HepG2 (cell line): Measurements from ENCODE around the gene TEDC1. TPM values are rescaled to one million over a fixed set of nuclear protein-coding genes. Genes with fewer than 3 reads are reported as not detected.

Source experiments
- ATF1 ChIP-seq: IDR thresholded peaks from 2 replicates; pipeline ENCODE4 v1.6.1; 2016; ENCODE audit warnings: mild to moderate bottlenecking, control low read depth
- CBX5 ChIP-seq: sonication (generic); formaldehyde crosslinking; IDR thresholded peaks from 2 replicates; pipeline ENCODE4 v1.4.0; 2020; ENCODE audit warnings: missing genetic modification reagents, borderline replicate concordance
- CCDC6 ChIP-seq: sonication (generic); formaldehyde crosslinking; IDR thresholded peaks from 2 replicates; pipeline ENCODE4 v1.8.1; 2022; ENCODE audit warnings: mild to moderate bottlenecking, missing genetic modification reagents, moderate library complexity
- DMAP1 ChIP-seq: IDR thresholded peaks from 2 replicates; pipeline ENCODE4 v1.6.1; 2016
- DNMT1 ChIP-seq: sonication (generic); formaldehyde crosslinking; IDR thresholded peaks from 2 replicates; pipeline ENCODE4 v1.5.1; 2020; ENCODE audit warnings: mild to moderate bottlenecking, missing genetic modification reagents
- ETV5 ChIP-seq: IDR thresholded peaks from 2 replicates; pipeline ENCODE4 v1.6.1; 2018; ENCODE audit warnings: missing biosample characterization, missing genetic modification reagents, inconsistent platforms, borderline replicate concordance
- ETV6 ChIP-seq: sonication (generic); formaldehyde crosslinking; conservative IDR thresholded peaks from 2 replicates; pipeline ENCODE4 v1.4.0; 2020; ENCODE audit warnings: missing genetic modification reagents
- HOXA3 ChIP-seq: sonication (generic); formaldehyde crosslinking; IDR thresholded peaks from 2 replicates; pipeline ENCODE4 v1.5.0; 2020; ENCODE audit warnings: missing genetic modification reagents
- IKZF1 ChIP-seq: fragments of 450-650 bp; IDR thresholded peaks from 2 replicates; pipeline ENCODE4 v1.7.1; 2016
- MXD4 ChIP-seq: IDR thresholded peaks from 2 replicates; pipeline ENCODE4 v1.6.1; 2016; ENCODE audit warnings: mild to moderate bottlenecking, missing biosample characterization, missing genetic modification reagents
- POLR2G ChIP-seq: fragments of 200-400 bp; formaldehyde crosslinking; IDR thresholded peaks from 2 replicates; pipeline ENCODE4 v1.6.1; 2018; ENCODE audit warnings: mild to moderate bottlenecking, low read depth, low read length, moderate library complexity
- SAP130 ChIP-seq: IDR thresholded peaks from 2 replicates; pipeline ENCODE4 v1.6.1; 2016; ENCODE audit warnings: low read depth
- TAF15 ChIP-seq: fragments of 200-400 bp; formaldehyde crosslinking; IDR thresholded peaks from one replicate; pipeline ENCODE4 v1.6.1; 2018; ENCODE audit warnings: mild to moderate bottlenecking, low read depth, low read length; ENCODE audit not compliant: poor library complexity, severe bottlenecking
- TGIF2 ChIP-seq: IDR thresholded peaks from 2 replicates; pipeline ENCODE4 v1.6.1; 2016; ENCODE audit warnings: control low read depth, missing compliant biosample characterization
- TP53 ChIP-seq: sonication (generic); formaldehyde crosslinking; conservative IDR thresholded peaks from 2 replicates; pipeline ENCODE4 v1.4.0; 2020; ENCODE audit warnings: missing genetic modification reagents
- ZFP82 ChIP-seq: sonication (generic); formaldehyde crosslinking; IDR thresholded peaks from 2 replicates; pipeline ENCODE4 v1.5.1; 2020; ENCODE audit warnings: mild to moderate bottlenecking, missing genetic modification reagents, borderline replicate concordance
- ZNF333 ChIP-seq: sonication (generic); formaldehyde crosslinking; IDR thresholded peaks from 2 replicates; pipeline ENCODE4 v1.4.0; 2020; ENCODE audit warnings: mild to moderate bottlenecking, missing genetic modification reagents, borderline replicate concordance
- ZNF430 ChIP-seq: sonication (generic); formaldehyde crosslinking; IDR thresholded peaks from 2 replicates; pipeline ENCODE4 v1.9.0; 2021; ENCODE audit warnings: mild to moderate bottlenecking, missing genetic modification reagents
- ZNF615 ChIP-seq: sonication (generic); formaldehyde crosslinking; IDR thresholded peaks from 2 replicates; pipeline ENCODE4 v1.5.0; 2020; ENCODE audit warnings: mild to moderate bottlenecking, missing genetic modification reagents, borderline replicate concordance
- polyA plus RNA-seq, 8 experiments: library from polyadenylated mRNA; depleted of rRNA in 3 of 8; stranded (reverse) in 7 of 8; unstranded in 1 of 8; fragments of >200 nt; fragmentation: Illumina TruSeq in 4 of 8; extraction: Trizol in 4 of 8; gene quantifications; 2 replicates each; pipeline versions ENCODE4 v1.2.1 to v1.2.3, GENCODE V29; 2011 to 2016; ENCODE audit warnings: low read depth in 4 of 8, missing spikeins in 1 of 8, mixed read lengths in 1 of 8; ENCODE audit not compliant: insufficient read depth in 1 of 8
- total RNA-seq, 5 experiments: library from RNA; depleted of rRNA; stranded (reverse); fragments of >200 nt; fragmentation: Illumina TruSeq; extraction: Trizol; gene quantifications; 2 replicates each; pipeline ENCODE4 v1.2.3, GENCODE V29; 2016; ENCODE audit warnings: low read depth in 1 of 5
- TF ChIP-seq, protein P1 (sequence below): IDR thresholded peaks from 2 replicates; pipeline ENCODE4 v1.6.1; 2018; ENCODE audit warnings: missing genetic modification reagents, mild to moderate bottlenecking, missing compliant biosample characterization
- TF ChIP-seq, protein P2 (sequence below): sonication (generic); formaldehyde crosslinking; IDR thresholded peaks from 2 replicates; pipeline ENCODE4 v1.8.0; 2022; ENCODE audit warnings: low read depth, missing genetic modification reagents
- TF ChIP-seq, protein P3 (sequence below): sonication (generic); formaldehyde crosslinking; IDR thresholded peaks from 2 replicates; pipeline ENCODE4 v1.4.0; 2020; ENCODE audit warnings: missing genetic modification reagents, borderline replicate concordance
- TF ChIP-seq, protein P4 (sequence below): sonication (generic); IDR thresholded peaks from 2 replicates; pipeline ENCODE4 v1.6.1; 2016; ENCODE audit warnings: low read depth, borderline replicate concordance

Gene TEDC1
- total and polyA plus RNA-seq, 2 of the 13 experiments (the other 11 are each of a cell fraction or from before 2014, with no cell fraction given) = 5.7 to 27.4 TPM

DNA sequence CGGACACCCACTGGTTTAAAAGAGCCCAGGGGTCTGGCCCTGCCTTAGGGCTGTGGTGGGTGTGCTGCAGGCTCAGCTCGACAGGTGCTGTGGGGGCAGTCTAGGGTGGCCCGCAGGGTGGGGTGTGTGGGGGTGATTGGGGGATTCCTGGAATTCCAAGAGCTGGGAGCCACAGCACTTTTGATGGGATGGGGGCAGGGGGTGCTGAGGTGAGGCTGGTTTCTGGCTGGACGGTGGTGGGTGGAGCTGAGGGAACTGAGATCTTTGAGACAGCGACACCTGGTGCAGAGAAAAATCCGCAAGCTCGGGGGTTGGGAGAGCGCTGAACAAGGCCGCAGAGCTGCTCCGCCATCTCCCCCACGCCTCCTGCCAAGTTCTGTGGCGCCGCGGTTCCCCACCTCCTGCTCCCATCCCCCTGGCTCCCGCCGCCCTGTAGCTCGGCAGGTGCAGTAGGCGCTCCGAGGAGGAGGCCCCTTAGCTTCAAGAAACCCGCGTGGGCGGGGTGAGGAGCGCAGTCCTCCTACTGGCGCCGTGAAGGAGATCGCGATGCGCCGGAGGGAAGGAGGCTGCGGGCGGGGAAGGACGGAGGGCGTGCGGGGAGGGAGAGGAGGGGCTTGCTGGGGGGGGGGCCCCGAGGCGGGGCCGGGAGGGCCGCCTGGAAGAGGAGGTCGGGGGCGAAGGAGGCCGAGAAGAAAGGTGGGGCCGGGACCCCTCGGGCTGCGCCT is 1.3 kb upstream of the TEDC1 start (continued):
- TF ChIP-seq, protein P1, sequence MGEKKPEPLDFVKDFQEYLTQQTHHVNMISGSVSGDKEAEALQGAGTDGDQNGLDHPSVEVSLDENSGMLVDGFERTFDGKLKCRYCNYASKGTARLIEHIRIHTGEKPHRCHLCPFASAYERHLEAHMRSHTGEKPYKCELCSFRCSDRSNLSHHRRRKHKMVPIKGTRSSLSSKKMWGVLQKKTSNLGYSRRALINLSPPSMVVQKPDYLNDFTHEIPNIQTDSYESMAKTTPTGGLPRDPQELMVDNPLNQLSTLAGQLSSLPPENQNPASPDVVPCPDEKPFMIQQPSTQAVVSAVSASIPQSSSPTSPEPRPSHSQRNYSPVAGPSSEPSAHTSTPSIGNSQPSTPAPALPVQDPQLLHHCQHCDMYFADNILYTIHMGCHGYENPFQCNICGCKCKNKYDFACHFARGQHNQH = peak; percentile 19; the same call in 1 of the 2 replicates
- TF ChIP-seq TAF15 = no peak
- peak; percentile 8; the same call in 1 of the 2 replicates for TF ChIP-seq ZNF430
- TF ChIP-seq ZNF333 (CRISPR knock-in tag) = peak; percentile 50; the same call in 1 of the 2 replicates
- no peak for TF ChIP-seq TGIF2 (CRISPR knock-in tag)
- TF ChIP-seq DMAP1 (CRISPR knock-in tag) = peak; percentile 64; the same call in 1 of the 2 replicates
- peak; percentile 54; the same call in 1 of the 2 replicates for TF ChIP-seq POLR2G
- TF ChIP-seq, protein P2, sequence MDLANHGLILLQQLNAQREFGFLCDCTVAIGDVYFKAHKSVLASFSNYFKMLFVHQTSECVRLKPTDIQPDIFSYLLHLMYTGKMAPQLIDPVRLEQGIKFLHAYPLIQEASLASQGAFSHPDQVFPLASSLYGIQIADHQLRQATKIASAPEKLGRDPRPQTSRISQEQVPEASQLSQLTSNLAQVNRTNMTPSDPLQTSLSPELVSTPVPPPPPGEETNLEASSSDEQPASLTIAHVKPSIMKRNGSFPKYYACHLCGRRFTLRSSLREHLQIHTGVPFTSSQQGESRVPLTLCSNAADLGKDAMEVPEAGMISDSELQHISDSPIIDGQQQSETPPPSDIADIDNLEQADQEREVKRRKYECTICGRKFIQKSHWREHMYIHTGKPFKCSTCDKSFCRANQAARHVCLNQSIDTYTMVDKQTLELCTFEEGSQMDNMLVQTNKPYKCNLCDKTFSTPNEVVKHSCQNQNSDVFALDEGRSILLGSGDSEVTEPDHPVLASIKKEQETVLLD (CRISPR knock-in tag) = 0 out of 2 replicates have a peak, but pooled peaks have one; percentile 7
- TF ChIP-seq, protein P3, sequence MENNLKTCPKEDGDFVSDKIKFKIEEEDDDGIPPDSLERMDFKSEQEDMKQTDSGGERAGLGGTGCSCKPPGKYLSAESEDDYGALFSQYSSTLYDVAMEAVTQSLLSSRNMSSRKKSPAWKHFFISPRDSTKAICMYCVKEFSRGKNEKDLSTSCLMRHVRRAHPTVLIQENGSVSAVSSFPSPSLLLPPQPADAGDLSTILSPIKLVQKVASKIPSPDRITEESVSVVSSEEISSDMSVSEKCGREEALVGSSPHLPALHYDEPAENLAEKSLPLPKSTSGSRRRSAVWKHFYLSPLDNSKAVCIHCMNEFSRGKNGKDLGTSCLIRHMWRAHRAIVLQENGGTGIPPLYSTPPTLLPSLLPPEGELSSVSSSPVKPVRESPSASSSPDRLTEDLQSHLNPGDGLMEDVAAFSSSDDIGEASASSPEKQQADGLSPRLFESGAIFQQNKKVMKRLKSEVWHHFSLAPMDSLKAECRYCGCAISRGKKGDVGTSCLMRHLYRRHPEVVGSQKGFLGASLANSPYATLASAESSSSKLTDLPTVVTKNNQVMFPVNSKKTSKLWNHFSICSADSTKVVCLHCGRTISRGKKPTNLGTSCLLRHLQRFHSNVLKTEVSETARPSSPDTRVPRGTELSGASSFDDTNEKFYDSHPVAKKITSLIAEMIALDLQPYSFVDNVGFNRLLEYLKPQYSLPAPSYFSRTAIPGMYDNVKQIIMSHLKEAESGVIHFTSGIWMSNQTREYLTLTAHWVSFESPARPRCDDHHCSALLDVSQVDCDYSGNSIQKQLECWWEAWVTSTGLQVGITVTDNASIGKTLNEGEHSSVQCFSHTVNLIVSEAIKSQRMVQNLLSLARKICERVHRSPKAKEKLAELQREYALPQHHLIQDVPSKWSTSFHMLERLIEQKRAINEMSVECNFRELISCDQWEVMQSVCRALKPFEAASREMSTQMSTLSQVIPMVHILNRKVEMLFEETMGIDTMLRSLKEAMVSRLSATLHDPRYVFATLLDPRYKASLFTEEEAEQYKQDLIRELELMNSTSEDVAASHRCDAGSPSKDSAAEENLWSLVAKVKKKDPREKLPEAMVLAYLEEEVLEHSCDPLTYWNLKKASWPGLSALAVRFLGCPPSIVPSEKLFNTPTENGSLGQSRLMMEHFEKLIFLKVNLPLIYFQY (CRISPR knock-in tag) = no peak
- TF ChIP-seq MXD4 (CRISPR knock-in tag) = no peak
- TF ChIP-seq SAP130 = peak; percentile 54
- peak; percentile 12; the same call in 1 of the 2 replicates for TF ChIP-seq HOXA3
- TF ChIP-seq ETV5 (CRISPR knock-in tag) = no peak
- no peak for TF ChIP-seq CCDC6 (CRISPR knock-in tag)
- TF ChIP-seq ZNF615 (CRISPR knock-in tag) = no peak
- TF ChIP-seq, protein P4, sequence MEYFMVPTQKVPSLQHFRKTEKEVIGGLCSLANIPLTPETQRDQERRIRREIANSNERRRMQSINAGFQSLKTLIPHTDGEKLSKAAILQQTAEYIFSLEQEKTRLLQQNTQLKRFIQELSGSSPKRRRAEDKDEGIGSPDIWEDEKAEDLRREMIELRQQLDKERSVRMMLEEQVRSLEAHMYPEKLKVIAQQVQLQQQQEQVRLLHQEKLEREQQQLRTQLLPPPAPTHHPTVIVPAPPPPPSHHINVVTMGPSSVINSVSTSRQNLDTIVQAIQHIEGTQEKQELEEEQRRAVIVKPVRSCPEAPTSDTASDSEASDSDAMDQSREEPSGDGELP = peak; percentile 24; the same call in 1 of the 2 replicates
- TF ChIP-seq ETV6 (CRISPR knock-in tag) = peak; percentile 49; the same call in 1 of the 2 replicates
- TF ChIP-seq CBX5 (CRISPR knock-in tag) = peak; percentile 36; the same call in 1 of the 2 replicates
- no peak; the same call in 1 of the 2 replicates for TF ChIP-seq ZFP82
- TF ChIP-seq DNMT1 (CRISPR knock-in tag) = no peak
- no peak for TF ChIP-seq ATF1 (CRISPR knock-in tag)
- no peak for TF ChIP-seq IKZF1
- no peak for TF ChIP-seq TP53 (CRISPR knock-in tag)
